GM12801 (cell line): ENCODE data around the gene EFHC1.

Experiments
- CTCF ChIP-seq: IDR thresholded peaks from one replicate; pipeline ENCODE4 v1.5.1; 2011; ENCODE audit warnings: control low read depth; ENCODE audit not compliant: insufficient read length; ENCODE audit errors: extremely low read depth

Gene EFHC1

GRCh38 chr6:52533491-52533890, 113.3 kb downstream of the EFHC1 start:
- TF ChIP-seq CTCF: no peak

- no peak for TF ChIP-seq CTCF
Observed at GRCh38 chr6:52534363-52534762, 114.2 kb downstream of the EFHC1 start.

- no peak for TF ChIP-seq CTCF
Observed at GRCh38 chr6:52534966-52535390, 114.8 kb downstream of the EFHC1 start.

- TF ChIP-seq CTCF: no peak
Observed at GRCh38 chr6:52535711-52536423, 115.7 kb downstream of the EFHC1 start.

- no peak for TF ChIP-seq CTCF
Observed at GRCh38 chr6:52536424-52536916, 116.3 kb downstream of the EFHC1 start.

- TF ChIP-seq CTCF: no peak
Observed at GRCh38 chr6:52537001-52537753, 117.0 kb downstream of the EFHC1 start.

- TF ChIP-seq CTCF: no peak
Observed at GRCh38 chr6:52538252-52538900, 118.2 kb downstream of the EFHC1 start.
